Measurements from ENCODE around the gene GCNA.

Gene GCNA, protein sequence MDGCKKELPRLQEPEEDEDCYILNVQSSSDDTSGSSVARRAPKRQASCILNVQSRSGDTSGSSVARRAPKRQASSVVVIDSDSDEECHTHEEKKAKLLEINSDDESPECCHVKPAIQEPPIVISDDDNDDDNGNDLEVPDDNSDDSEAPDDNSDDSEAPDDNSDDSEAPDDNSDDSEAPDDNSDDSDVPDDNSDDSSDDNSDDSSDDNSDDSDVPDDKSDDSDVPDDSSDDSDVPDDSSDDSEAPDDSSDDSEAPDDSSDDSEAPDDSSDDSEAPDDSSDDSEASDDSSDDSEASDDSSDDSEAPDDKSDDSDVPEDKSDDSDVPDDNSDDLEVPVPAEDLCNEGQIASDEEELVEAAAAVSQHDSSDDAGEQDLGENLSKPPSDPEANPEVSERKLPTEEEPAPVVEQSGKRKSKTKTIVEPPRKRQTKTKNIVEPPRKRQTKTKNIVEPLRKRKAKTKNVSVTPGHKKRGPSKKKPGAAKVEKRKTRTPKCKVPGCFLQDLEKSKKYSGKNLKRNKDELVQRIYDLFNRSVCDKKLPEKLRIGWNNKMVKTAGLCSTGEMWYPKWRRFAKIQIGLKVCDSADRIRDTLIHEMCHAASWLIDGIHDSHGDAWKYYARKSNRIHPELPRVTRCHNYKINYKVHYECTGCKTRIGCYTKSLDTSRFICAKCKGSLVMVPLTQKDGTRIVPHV

DNA sequence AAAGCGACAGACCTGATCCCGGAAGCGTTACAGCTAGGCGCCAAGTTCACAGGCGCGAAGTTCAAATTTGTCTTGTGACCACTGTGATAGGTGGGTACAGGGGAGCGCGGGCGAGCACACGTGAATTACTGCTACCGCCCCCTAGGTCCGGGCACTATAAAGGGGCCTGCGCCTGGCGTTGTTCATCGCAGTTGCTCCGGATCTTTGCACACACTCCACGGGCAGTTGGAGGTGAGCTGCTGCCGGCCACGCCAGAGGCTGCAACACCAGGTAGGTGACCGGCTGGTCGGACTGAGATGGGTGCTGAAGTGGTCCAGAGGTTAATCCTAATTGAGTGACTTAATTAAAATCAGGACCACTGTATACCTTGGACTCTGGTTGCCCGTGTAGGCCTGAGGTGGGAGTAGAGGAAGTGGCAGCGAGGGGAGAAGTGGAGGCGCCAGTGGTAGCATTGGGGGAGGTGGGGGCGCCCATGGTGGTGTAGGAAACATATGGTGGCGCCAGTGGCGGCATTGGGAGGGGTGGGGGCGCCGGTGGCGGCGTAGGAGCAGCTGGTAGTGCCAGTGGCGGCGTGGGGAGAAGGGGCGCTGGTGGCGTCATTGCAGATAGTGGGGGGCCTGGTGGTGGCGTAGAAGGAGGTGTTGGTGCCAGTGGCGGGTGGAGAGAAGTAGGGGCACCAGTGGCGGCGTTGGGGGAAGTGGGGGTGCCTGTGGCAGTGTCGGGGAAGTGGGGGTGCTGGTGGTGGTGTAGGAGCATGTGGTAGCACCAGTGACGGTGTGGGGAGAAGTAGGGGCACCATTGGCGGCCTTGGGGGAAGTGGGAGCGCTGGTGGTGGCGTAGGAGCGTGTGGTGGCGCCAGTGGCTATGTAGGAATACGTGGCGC is at the start of gene GCNA:
Gene GCNA, plus strand, starts transcription at position 185 of the 883 bp plus-strand sequence. CDS start 2,385 bp downstream, outside the sequence.
- Histone ChIP-seq H3K36me3 (ENCODE audit: control insufficient read depth, insufficient read depth, low read length) (no peaks in the 10 kb centered on the region), H3K27me3 (ENCODE audit: control insufficient read depth, insufficient read depth, low read length) (no peaks in the 10 kb centered on the region), H3K4me3 (ENCODE audit: low read length) (no peak within 1 kb of the TSS), H3K9me3 (ENCODE audit: control insufficient read depth, low read length) (no peaks in the 10 kb centered on the region), H3K4me1 (ENCODE audit: control insufficient read depth, insufficient read depth, low read length) (no peaks in the 10 kb centered on the region), H3K9ac (ENCODE audit: low read length) (no peak within 1 kb of the TSS)

DNA sequence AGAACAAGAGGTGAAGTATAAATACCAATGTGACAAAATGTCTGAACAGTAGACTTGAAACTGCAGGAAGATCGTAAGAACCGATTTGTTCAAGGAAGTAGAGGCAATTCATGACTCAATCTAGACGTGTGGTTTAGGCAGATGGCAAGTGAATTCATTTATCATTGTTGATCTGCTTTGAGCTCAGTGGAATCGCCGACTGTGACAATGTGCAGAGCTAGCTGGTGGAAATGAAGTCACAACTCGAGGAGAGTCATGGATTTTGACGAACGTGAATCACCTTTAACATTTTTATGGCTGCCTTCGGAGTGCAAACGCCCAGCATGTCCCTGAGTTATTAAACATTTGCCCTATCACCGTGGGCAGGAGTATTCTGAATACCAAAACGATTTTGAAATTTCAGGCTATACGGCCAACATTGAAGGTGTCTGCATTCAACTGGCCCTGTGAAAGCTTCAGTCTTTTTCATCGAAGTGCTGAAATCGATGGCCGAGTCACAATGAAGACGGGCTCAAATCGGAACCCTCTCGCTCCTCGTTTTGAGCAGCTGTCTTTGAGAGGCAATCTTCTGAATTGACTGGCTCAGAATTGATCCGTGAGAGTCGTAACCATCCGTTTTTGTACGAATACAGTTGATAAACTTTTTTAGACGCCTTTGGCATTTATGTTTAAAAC is 46.0 kb upstream of the GCNA start:
- H3K9me3 ChIP-seq (ENCODE audit: control insufficient read depth, low read length): no peaks in the 10 kb centered on the region
- H3K9ac ChIP-seq (ENCODE audit: low read length): peak overlapping the region; percentile 50
- H3K4me3 ChIP-seq (ENCODE audit: low read length): peak overlapping the region; percentile 80
- no peaks in the 10 kb centered on the region for H3K27me3 ChIP-seq (ENCODE audit: control insufficient read depth, insufficient read depth, low read length)
- no peaks in the 10 kb centered on the region for H3K36me3 ChIP-seq (ENCODE audit: control insufficient read depth, insufficient read depth, low read length)
- no peaks in the 10 kb centered on the region for H3K4me1 ChIP-seq (ENCODE audit: control insufficient read depth, insufficient read depth, low read length)

DNA sequence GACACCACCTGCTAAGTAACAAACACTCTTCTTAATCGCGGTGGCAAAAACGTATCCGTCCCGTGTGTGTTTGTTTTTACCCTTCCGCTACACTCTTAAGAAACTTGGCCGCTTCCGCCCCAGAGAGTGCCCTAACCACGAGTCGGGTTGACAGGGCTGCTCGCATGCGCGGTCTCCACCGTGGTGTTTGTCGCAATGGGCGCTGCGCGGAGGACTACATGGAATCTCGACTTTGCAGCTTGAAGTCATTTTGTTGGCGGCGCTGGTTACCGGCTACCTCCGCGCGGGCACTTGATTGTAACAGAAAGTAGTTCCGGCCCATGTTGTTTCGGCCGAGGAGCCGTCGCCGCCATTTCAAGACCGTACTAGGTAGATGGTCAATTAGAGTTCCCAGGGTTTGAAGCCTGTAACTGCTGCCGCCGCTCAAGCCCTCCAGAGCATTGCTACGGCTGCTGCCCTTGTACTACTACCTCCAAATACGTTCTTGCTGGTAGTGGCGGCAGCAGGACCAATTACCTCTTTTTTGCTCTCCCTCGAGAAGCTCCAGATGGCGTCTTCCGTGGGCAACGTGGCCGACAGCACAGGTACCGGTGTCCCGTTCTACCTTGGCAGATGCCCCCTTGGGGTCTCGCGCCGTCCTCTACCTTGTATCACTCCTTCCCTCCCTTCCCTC is 45.3 kb upstream of the GCNA start, which contains the start of gene OGT:
Gene OGT, plus strand, starts transcription at position 352 of the 673 bp plus-strand sequence. Its CDS starts 196 bp downstream, at position 548.
- no peaks in the 10 kb centered on the region for H3K27me3 ChIP-seq (ENCODE audit: control insufficient read depth, insufficient read depth, low read length)
- peak within 1 kb of the TSS; percentile 80 for H3K4me3 ChIP-seq (ENCODE audit: low read length)
- no peaks in the 10 kb centered on the region for H3K36me3 ChIP-seq (ENCODE audit: control insufficient read depth, insufficient read depth, low read length)
- no peaks in the 10 kb centered on the region for H3K9me3 ChIP-seq (ENCODE audit: control insufficient read depth, low read length)
- H3K9ac ChIP-seq (ENCODE audit: low read length): peak within 1 kb of the TSS; percentile 83
- no peaks in the 10 kb centered on the region for H3K4me1 ChIP-seq (ENCODE audit: control insufficient read depth, insufficient read depth, low read length)

DNA sequence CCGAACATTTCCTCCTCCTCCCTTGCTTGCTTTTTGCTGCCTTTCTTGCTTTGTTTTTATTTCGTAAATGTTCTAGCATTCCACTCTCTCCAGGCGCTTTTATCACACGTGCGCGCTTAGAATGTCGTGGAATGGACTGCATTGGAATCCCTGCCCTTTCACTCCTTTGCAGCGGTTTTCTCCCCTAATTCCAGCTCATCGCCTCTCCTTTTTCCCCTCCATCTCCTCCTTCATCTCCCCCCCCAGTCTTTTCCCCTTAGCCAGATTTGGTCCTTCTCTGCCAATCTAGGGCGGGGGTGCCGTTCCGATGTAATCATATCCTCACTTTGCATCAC is 44.8 kb upstream of the GCNA start:
- Histone ChIP-seq H3K9ac (ENCODE audit: low read length) (peak overlapping the region; percentile 83), H3K9me3 (ENCODE audit: control insufficient read depth, low read length) (no peaks in the 10 kb centered on the region), H3K4me3 (ENCODE audit: low read length) (peak overlapping the region; percentile 80), H3K27me3 (ENCODE audit: control insufficient read depth, insufficient read depth, low read length) (no peaks in the 10 kb centered on the region), H3K4me1 (ENCODE audit: control insufficient read depth, insufficient read depth, low read length) (no peaks in the 10 kb centered on the region), H3K36me3 (ENCODE audit: control insufficient read depth, insufficient read depth, low read length) (no peaks in the 10 kb centered on the region)

DNA sequence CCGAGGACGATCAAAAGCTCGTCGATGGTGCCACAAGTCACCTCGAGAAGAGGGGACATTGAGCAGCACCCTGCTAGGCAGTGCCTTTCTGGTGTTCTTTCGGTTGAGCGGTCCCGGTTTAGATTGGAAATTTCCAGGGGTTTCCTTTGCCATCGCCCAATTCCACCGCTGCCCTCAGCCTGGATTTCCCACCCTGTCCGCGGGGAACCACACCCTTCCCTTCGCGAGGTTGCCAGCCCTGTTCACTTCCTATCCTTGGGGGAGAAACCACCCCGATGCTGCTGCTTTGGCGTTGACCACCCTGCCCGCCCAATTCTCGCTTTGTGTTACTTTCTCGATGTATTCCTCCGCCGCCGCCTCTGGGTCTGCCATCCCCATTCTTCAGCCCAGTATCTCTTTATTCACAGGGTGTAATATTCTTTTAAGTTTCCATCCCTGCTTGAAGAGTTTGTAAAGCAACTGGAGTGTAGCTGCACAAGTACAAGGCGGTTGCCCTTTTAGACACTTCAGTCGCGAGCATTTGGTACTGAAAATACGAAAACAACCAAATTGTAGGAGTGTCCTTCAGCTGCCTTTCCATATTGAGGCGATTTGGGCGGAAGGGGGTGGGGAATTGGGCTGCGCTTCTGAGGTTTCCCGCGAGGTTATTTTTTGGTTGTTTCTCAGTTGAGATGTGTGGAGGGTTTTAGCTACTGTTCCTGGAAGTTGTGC is 44.2 kb upstream of the GCNA start:
- peak overlapping the region; percentile 83 for H3K9ac ChIP-seq (ENCODE audit: low read length)
- H3K36me3 ChIP-seq (ENCODE audit: control insufficient read depth, insufficient read depth, low read length): no peaks in the 10 kb centered on the region
- H3K9me3 ChIP-seq (ENCODE audit: control insufficient read depth, low read length): no peaks in the 10 kb centered on the region
- no peaks in the 10 kb centered on the region for H3K27me3 ChIP-seq (ENCODE audit: control insufficient read depth, insufficient read depth, low read length)
- H3K4me3 ChIP-seq (ENCODE audit: low read length): peak overlapping the region; percentile 80
- no peaks in the 10 kb centered on the region for H3K4me1 ChIP-seq (ENCODE audit: control insufficient read depth, insufficient read depth, low read length)

DNA sequence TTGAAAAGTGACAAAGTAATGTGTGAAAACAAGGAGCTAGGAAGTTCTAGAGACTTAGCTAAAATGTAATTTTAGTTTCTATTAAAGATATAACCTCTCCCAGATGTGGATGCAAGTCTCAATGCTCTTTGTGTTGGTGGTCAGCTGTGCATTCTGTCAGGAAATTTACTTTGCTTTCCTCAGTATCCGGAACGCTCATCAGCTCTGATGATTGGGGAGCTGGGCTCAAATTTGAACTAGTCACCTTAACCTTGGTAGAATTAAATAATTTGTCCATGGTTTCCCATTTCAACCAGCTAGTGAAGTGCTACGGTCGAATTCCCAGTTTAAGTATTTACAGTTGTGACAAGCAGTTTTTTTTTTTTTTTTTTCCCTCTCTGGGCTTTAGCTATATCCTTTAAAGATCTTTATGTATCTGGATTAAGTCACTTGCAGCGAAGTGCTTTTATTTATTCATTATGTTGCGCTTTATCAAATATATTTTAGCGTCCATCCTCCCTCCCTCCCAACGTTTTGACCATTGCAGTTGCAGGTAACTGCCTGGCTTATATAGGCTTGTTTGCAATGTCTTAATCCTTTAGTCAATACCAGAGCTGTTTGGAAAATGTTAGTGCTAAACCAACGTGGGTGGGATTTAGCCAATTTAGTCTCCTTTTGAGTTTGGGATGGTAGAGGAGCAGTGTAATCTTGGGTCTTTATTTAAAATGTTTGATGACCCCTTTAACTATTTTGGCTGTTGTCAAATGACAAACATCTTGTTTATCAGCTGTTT is 43.3 kb upstream of the GCNA start:
- H3K4me1 ChIP-seq (ENCODE audit: control insufficient read depth, insufficient read depth, low read length): no peaks in the 10 kb centered on the region
- no peaks in the 10 kb centered on the region for H3K36me3 ChIP-seq (ENCODE audit: control insufficient read depth, insufficient read depth, low read length)
- H3K4me3 ChIP-seq (ENCODE audit: low read length): peak overlapping the region; percentile 80
- no peaks in the 10 kb centered on the region for H3K9me3 ChIP-seq (ENCODE audit: control insufficient read depth, low read length)
- H3K27me3 ChIP-seq (ENCODE audit: control insufficient read depth, insufficient read depth, low read length): no peaks in the 10 kb centered on the region
- H3K9ac ChIP-seq (ENCODE audit: low read length): peak overlapping the region; percentile 83

DNA sequence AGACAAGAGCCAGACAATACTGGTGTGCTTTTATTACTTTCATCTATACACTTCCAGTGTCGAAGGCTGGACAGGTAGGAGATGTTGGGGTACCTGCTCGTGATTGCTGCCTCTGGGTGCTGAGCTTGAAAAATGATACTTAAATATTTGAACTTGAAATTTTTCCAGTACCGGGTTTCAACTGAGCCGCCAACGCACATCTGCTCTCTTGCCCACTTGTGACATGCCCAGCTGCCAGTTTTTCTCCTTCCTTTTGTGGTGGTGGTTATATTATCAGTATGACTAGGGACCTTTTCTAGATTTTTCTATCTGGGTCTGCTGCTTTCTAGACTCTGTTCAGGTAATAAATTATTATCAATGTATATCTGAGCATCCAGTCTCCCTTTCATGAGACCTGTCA is 42.0 kb upstream of the GCNA start:
- H3K4me1 ChIP-seq (ENCODE audit: control insufficient read depth, insufficient read depth, low read length): peaks cover 4% of the 10 kb centered on the region

DNA sequence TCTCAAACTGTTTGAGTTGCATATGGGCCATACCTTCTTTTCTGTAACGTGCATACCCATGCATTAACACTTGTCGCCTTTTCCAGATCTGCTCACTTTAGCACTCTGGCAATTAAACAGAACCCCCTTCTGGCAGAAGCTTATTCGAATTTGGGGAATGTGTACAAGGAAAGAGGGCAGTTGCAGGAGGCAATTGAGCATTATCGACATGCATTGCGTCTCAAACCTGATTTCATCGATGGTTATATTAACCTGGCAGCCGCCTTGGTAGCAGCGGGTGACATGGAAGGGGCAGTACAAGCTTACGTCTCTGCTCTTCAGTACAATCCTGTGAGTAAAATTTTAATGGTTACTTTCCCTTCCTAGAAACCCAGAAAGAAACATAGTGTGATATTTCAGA is 40.5 kb upstream of the GCNA start:
- Histone ChIP-seq H3K4me3 (ENCODE audit: low read length) (no peak overlapping the region), H3K27me3 (ENCODE audit: control insufficient read depth, insufficient read depth, low read length) (no peaks in the 10 kb centered on the region), H3K4me1 (ENCODE audit: control insufficient read depth, insufficient read depth, low read length) (peaks cover 7% of the 10 kb centered on the region), H3K9ac (ENCODE audit: low read length) (no peak overlapping the region), H3K9me3 (ENCODE audit: control insufficient read depth, low read length) (no peaks in the 10 kb centered on the region), H3K36me3 (ENCODE audit: control insufficient read depth, insufficient read depth, low read length) (no peaks in the 10 kb centered on the region)

More for the DNA sequence above, 42.0 kb upstream of the GCNA start:
- Histone ChIP-seq H3K27me3 (ENCODE audit: control insufficient read depth, insufficient read depth, low read length) (no peaks in the 10 kb centered on the region), H3K4me3 (ENCODE audit: low read length) (no peak overlapping the region), H3K36me3 (ENCODE audit: control insufficient read depth, insufficient read depth, low read length) (no peaks in the 10 kb centered on the region), H3K9me3 (ENCODE audit: control insufficient read depth, low read length) (no peaks in the 10 kb centered on the region), H3K9ac (ENCODE audit: low read length) (no peak overlapping the region)

DNA sequence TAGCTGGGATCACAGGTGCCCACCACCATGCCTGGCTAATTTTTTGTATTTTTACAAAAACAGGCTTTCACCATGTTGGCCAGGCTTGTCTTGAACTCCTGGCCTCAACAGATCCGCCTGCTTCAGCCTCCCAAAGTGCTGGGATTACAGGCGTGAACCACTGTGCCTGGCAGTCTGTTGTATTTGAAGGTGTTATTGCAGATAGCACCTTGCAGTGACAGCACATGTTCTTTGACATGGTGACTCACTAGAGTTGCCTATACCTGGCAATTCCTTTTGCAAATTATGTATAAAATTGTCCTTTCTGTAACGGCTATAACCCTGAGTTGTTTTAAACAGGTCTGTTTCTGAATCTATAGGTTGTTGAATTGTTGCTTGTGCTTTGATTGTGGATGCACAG is 37.4 kb upstream of the GCNA start:
- Histone ChIP-seq H3K9ac (ENCODE audit: low read length) (no peak overlapping the region), H3K27me3 (ENCODE audit: control insufficient read depth, insufficient read depth, low read length) (no peaks in the 10 kb centered on the region)

DNA sequence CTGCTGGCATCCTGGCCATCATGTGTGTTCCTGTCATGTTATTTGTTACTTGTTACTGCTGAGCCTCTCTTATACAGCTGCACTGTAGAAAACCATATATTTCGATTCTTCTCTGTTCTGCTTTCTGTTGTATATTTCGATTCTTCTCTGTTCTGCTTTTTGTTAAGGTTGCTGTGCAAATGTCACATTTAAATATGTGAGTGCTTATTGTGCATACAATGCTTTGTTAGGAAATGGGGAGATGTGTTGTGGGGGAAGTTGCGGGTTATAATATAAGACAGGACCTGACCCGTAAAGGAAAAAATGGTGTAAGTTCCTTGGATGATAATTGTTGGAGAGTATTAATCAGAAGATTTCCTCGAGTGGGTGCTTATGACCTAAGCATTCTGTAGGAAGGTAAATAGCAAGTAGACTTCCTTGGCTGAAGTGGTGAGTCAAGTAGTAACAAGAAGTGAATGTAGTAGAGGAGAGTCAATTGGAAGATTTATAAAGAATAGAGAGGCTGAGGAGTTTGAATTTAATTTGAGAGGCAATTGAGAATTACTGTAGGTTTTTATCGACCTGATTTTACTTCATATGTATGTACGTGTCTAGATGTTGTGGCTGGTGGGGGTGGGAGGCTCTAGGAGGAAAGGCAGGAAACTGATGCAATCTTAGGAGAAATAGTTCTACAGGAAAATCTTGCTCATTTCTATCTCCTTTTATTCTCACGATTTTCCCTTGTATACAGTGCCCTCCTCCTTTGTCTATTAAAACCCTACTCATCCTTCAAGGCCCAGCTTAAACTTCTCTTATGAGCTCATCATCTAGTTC is 36.8 kb upstream of the GCNA start:
- Histone ChIP-seq H3K9me3 (ENCODE audit: control insufficient read depth, low read length) (no peaks in the 10 kb centered on the region), H3K4me1 (ENCODE audit: control insufficient read depth, insufficient read depth, low read length) (peaks cover 13% of the 10 kb centered on the region), H3K27me3 (ENCODE audit: control insufficient read depth, insufficient read depth, low read length) (no peaks in the 10 kb centered on the region), H3K4me3 (ENCODE audit: low read length) (no peak overlapping the region), H3K36me3 (ENCODE audit: control insufficient read depth, insufficient read depth, low read length) (no peaks in the 10 kb centered on the region), H3K9ac (ENCODE audit: low read length) (no peak overlapping the region)

More for the DNA sequence above, 37.4 kb upstream of the GCNA start:
- Histone ChIP-seq H3K9me3 (ENCODE audit: control insufficient read depth, low read length) (no peaks in the 10 kb centered on the region), H3K4me3 (ENCODE audit: low read length) (no peak overlapping the region), H3K4me1 (ENCODE audit: control insufficient read depth, insufficient read depth, low read length) (peaks cover 13% of the 10 kb centered on the region), H3K36me3 (ENCODE audit: control insufficient read depth, insufficient read depth, low read length) (no peaks in the 10 kb centered on the region)
